RWPE1 (cell line): ENCODE measurements around the gene IMMP2L.
"Not testable (repeated sequence)": the region's sequence is repeated elsewhere in the genome, so short reads cannot be mapped to it uniquely, and the experiment has no call there.

Source experiments
- CTCF ChIA-PET: fragments of 350-600 bp; sonication (Branson Sonifier 250); formaldehyde crosslinking; extraction: SDS; loops from one replicate; lab custom pipeline; 2021; lab: Yijun Ruan, JAX
- POLR2A ChIA-PET: fragments of 400-600 bp; formaldehyde crosslinking; extraction: SDS; loops from one replicate; lab custom pipeline; 2020; ENCODE audit warnings: antibody characterized with exemption; ENCODE audit not compliant: low non-redundant PET; lab: Yijun Ruan, JAX
- DNase-seq: peaks from one replicate; pipeline ENCODE4 v3.0.0; 2012; ENCODE audit warnings: low spot score
- H3K27ac ChIP-seq: fragments of 450-650 bp; 2 replicates; pipeline ENCODE4 v1.5.1; 2017
- CTCF ChIP-seq: fragments of 450-650 bp; conservative IDR thresholded peaks from 2 replicates; pipeline ENCODE4 v1.5.1; 2017; ENCODE audit warnings: low read depth, mild to moderate bottlenecking

Gene IMMP2L

GRCh38 chr7:111594602-111595001 lies 32.3 kb upstream of the IMMP2L start:
- POLR2A ChIA-PET: no interaction called here
- CTCF ChIA-PET: interaction anchor here (0.6 kb wide), 1 partner anchor 1706 kb away, joined by 3 read pairs; no protein-coding TSS in a partner anchor

GRCh38 chr7:111593343-111593742 lies 31.1 kb upstream of the IMMP2L start:
- ChIA-PET POLR2A (no interaction called here), CTCF (no interaction called here)
- no peak overlapping the region for H3K27ac ChIP-seq
- no peak for TF ChIP-seq CTCF
- no peak for DNase-seq

More at GRCh38 chr7:111594602-111595001, 32.3 kb upstream of the IMMP2L start:
- no peak overlapping the region for H3K27ac ChIP-seq
- DNase-seq: no peak
- no peak for TF ChIP-seq CTCF

GRCh38 chr7:111588065-111588433 lies 25.8 kb upstream of the IMMP2L start:
- POLR2A ChIA-PET: no interaction called here
- CTCF ChIA-PET: no interaction called here
- DNase-seq: peak; percentile 6
- H3K27ac ChIP-seq: no peak overlapping the region
- TF ChIP-seq CTCF: no peak

- POLR2A ChIA-PET: no interaction called here
- CTCF ChIA-PET: no interaction called here
- no peak overlapping the region for H3K27ac ChIP-seq
- no peak for TF ChIP-seq CTCF
- DNase-seq: no peak
Measured at GRCh38 chr7:111587410-111588064, 25.2 kb upstream of the IMMP2L start.

GRCh38 chr7:111586711-111587409 lies 24.6 kb upstream of the IMMP2L start:
- ChIA-PET CTCF (no interaction called here), POLR2A (no interaction called here)
- DNase-seq: no peak
- no peak for TF ChIP-seq CTCF
- H3K27ac ChIP-seq: no peak overlapping the region

- CTCF ChIA-PET, POLR2A ChIA-PET: not testable (repeated sequence)
Measured at GRCh38 chr7:111581784-111582488, 19.6 kb upstream of the IMMP2L start.

GRCh38 chr7:111581207-111581606 lies 18.9 kb upstream of the IMMP2L start:
- POLR2A ChIA-PET, DNase-seq, H3K27ac ChIP-seq: not testable (repeated sequence)
- CTCF ChIA-PET: interaction anchor here (0.6 kb wide), 1 partner anchor 312 kb away, joined by 3 read pairs; no protein-coding TSS in a partner anchor

More at GRCh38 chr7:111581784-111582488, 19.6 kb upstream of the IMMP2L start:
- DNase-seq, H3K27ac ChIP-seq: not testable (repeated sequence)
